Liver (tissue), 3 donors: Measurements from ENCODE around the gene POLR2J2.
"Not testable (repeated sequence)": the region's sequence is repeated elsewhere in the genome, so short reads cannot be mapped to it uniquely, and the experiment has no call there.

Experiments used
- GABPA ChIP-seq, 2 donors: IDR thresholded peaks in 1 of 2; conservative IDR thresholded peaks in 1 of 2; 2 replicates each; pipeline ENCODE4 v1.6.1; 2016; ENCODE audit warnings: antibody characterized with exemption in 2 of 2, mild to moderate bottlenecking in 1 of 2, moderate library complexity in 1 of 2
- JUND ChIP-seq, 2 donors: IDR thresholded peaks; 2 replicates each; pipeline ENCODE4 v1.6.1; 2016; ENCODE audit warnings: antibody characterized with exemption in 2 of 2
- RAD21 ChIP-seq, 2 donors: IDR thresholded peaks; 2 replicates each; pipeline ENCODE4 v1.6.1; 2016; ENCODE audit warnings: antibody characterized with exemption in 2 of 2, mild to moderate bottlenecking in 2 of 2
- REST ChIP-seq: IDR thresholded peaks from 2 replicates; pipeline ENCODE4 v1.6.1; 2016; ENCODE audit warnings: antibody characterized with exemption, mild to moderate bottlenecking
- TF ChIP-seq, protein P1 (sequence below): fragments of 150-350 bp; IDR thresholded peaks from 2 replicates; pipeline ENCODE4 v1.5.1; 2017; ENCODE audit warnings: improper control_type of control experiment, low read depth, low read length; ENCODE audit not compliant: missing input control
- donor health status: healthy.
- donor health status: healthy.

- TF ChIP-seq REST; RAD21 (IDR thresholded peaks at IDR 0.05); JUND (IDR thresholded peaks at IDR 0.05); GABPA (IDR thresholded peaks at IDR 0.05 in 1 of 2, conservative IDR thresholded peaks at IDR 0.05 in 1 of 2): not testable (repeated sequence)
- TF ChIP-seq, protein P1, sequence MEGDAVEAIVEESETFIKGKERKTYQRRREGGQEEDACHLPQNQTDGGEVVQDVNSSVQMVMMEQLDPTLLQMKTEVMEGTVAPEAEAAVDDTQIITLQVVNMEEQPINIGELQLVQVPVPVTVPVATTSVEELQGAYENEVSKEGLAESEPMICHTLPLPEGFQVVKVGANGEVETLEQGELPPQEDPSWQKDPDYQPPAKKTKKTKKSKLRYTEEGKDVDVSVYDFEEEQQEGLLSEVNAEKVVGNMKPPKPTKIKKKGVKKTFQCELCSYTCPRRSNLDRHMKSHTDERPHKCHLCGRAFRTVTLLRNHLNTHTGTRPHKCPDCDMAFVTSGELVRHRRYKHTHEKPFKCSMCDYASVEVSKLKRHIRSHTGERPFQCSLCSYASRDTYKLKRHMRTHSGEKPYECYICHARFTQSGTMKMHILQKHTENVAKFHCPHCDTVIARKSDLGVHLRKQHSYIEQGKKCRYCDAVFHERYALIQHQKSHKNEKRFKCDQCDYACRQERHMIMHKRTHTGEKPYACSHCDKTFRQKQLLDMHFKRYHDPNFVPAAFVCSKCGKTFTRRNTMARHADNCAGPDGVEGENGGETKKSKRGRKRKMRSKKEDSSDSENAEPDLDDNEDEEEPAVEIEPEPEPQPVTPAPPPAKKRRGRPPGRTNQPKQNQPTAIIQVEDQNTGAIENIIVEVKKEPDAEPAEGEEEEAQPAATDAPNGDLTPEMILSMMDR: not testable (repeated sequence)
Observed at GRCh38 chr7:102664765-102665164, 6.7 kb downstream of the POLR2J2 start.
